Breast epithelium (tissue), 3 donors: ENCODE data around the gene FUBP3.

Experiments used
- CTCF ChIP-seq, 3 donors: fragments of 450-650 bp; IDR thresholded peaks; one replicate each; pipeline ENCODE4 v1.5.1; 2016 to 2017; ENCODE audit warnings: antibody characterized with exemption in 3 of 3, mild to moderate bottlenecking in 3 of 3, moderate library complexity in 3 of 3
- POLR2AphosphoS5 ChIP-seq, 3 donors: sonication (generic); formaldehyde crosslinking; IDR thresholded peaks; one replicate each; pipeline ENCODE4 v1.6.1; 2017; ENCODE audit warnings: antibody characterized with exemption in 3 of 3

- TF ChIP-seq CTCF (IDR thresholded peaks at IDR 0.05) (no peak), POLR2AphosphoS5 (IDR thresholded peaks at IDR 0.05) (no peak)
These were observed 83.0 kb downstream of the FUBP3 start for GRCh38 chr9:130662099-130662969.
